HuH-7.5 (cell line): Measurements from ENCODE around the gene FPR1.
A peak's percentile ranks its signal among the peaks of the same experiment; 100 is the strongest.
"Not testable (repeated sequence)": the region's sequence is repeated elsewhere in the genome, so short reads cannot be mapped to it uniquely, and the experiment has no call there.

Source experiments
- DNase-seq: peaks from one replicate; pipeline ENCODE4 v3.0.0; 2011; ENCODE audit warnings: low spot score

The FPR1 gene

GRCh38 chr19:51779181-51779580 lies 27.5 kb upstream of the FPR1 start:
- no peak for DNase-seq

GRCh38 chr19:51777570-51778462 lies 26.1 kb upstream of the FPR1 start:
- peak; percentile 49 for DNase-seq

GRCh38 chr19:51776561-51776960 lies 24.9 kb upstream of the FPR1 start:
- DNase-seq = not testable (repeated sequence)

- no peak for DNase-seq
Observed at GRCh38 chr19:51772977-51773376, 21.3 kb upstream of the FPR1 start.

GRCh38 chr19:51771376-51772130 lies 19.9 kb upstream of the FPR1 start:
- DNase-seq = no peak

- no peak for DNase-seq
Observed at GRCh38 chr19:51766461-51766860, 14.8 kb upstream of the FPR1 start.

GRCh38 chr19:51765086-51765485 lies 13.4 kb upstream of the FPR1 start:
- DNase-seq = no peak

GRCh38 chr19:51761696-51762095 lies 10.0 kb upstream of the FPR1 start:
- no peak for DNase-seq

GRCh38 chr19:51760697-51761356 lies 9.1 kb upstream of the FPR1 start, which contains the start of gene FPR2:
Gene FPR2, plus strand, starts transcription at chr19:51761180. Its CDS starts 7,479 bp downstream, at chr19:51768659.
- no peak for DNase-seq

- no peak for DNase-seq
Observed at GRCh38 chr19:51755571-51755970, 3.9 kb upstream of the FPR1 start.

- DNase-seq = no peak
Observed at GRCh38 chr19:51754770-51755169, 3.1 kb upstream of the FPR1 start.

- DNase-seq = no peak
Observed at GRCh38 chr19:51754109-51754508, 2.4 kb upstream of the FPR1 start.

- no peak for DNase-seq
Observed at GRCh38 chr19:51750400-51751094, 1.1 kb downstream of the FPR1 start.

GRCh38 chr19:51749979-51750378 lies 1.7 kb downstream of the FPR1 start:
- DNase-seq = no peak

GRCh38 chr19:51746731-51747130 lies 4.9 kb downstream of the FPR1 start:
- no peak for DNase-seq

- DNase-seq = no peak
Observed at GRCh38 chr19:51743405-51743804, 8.3 kb downstream of the FPR1 start.

- DNase-seq = no peak
Observed at GRCh38 chr19:51742789-51743188, 8.9 kb downstream of the FPR1 start.

GRCh38 chr19:51740356-51740755 lies 11.3 kb downstream of the FPR1 start:
- no peak for DNase-seq

- no peak for DNase-seq
Observed at GRCh38 chr19:51739466-51740213, 12.0 kb downstream of the FPR1 start.

- not testable (repeated sequence) for DNase-seq
Observed at GRCh38 chr19:51738523-51738922, 13.2 kb downstream of the FPR1 start.

- no peak for DNase-seq
Observed at GRCh38 chr19:51737924-51738323, 13.8 kb downstream of the FPR1 start.
